Measurements from ENCODE around the gene TANGO2.

Gene TANGO2

DNA sequence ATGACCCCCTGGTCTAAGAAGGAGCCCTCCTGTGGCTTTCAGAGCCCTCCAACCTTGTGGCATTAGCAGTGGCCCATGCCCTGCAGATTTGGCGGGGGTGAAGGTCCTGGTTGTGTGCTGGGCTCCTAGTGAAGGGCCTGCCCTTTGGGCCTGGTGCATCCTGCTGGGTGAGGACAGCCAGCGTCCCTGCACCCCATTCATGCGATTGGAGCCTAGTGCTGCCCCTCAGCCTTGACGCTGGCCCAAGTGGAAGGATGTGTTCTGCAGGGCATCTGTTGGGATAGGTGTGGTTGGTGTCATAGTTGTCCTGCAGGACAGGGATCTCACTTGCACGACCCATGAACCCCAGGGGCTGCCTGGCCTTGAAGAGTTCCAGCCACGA lies 31.0 kb downstream of the TANGO2 start:
- Histone ChIP-seq H3K36me3 (replicated peaks) (peaks cover 43% of the 10 kb centered on the region), H3K27ac (no peak overlapping the region), H3K27me3 (replicated peaks) (no peaks in the 10 kb centered on the region), H3K4me3 (ENCODE audit: low read depth, low read length) (no peak overlapping the region)
- TF ChIP-seq, protein P1, sequence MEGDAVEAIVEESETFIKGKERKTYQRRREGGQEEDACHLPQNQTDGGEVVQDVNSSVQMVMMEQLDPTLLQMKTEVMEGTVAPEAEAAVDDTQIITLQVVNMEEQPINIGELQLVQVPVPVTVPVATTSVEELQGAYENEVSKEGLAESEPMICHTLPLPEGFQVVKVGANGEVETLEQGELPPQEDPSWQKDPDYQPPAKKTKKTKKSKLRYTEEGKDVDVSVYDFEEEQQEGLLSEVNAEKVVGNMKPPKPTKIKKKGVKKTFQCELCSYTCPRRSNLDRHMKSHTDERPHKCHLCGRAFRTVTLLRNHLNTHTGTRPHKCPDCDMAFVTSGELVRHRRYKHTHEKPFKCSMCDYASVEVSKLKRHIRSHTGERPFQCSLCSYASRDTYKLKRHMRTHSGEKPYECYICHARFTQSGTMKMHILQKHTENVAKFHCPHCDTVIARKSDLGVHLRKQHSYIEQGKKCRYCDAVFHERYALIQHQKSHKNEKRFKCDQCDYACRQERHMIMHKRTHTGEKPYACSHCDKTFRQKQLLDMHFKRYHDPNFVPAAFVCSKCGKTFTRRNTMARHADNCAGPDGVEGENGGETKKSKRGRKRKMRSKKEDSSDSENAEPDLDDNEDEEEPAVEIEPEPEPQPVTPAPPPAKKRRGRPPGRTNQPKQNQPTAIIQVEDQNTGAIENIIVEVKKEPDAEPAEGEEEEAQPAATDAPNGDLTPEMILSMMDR (IDR thresholded peaks at IDR 0.05; ENCODE audit: low read depth, low read length, missing control alignments), result no peak
- DNase-seq, result no peak
- in situ Hi-C loops (cut with HindIII; ENCODE audit: low pct_ligation_motif_present, low sequenced_read_pairs), result no loop called here

DNA sequence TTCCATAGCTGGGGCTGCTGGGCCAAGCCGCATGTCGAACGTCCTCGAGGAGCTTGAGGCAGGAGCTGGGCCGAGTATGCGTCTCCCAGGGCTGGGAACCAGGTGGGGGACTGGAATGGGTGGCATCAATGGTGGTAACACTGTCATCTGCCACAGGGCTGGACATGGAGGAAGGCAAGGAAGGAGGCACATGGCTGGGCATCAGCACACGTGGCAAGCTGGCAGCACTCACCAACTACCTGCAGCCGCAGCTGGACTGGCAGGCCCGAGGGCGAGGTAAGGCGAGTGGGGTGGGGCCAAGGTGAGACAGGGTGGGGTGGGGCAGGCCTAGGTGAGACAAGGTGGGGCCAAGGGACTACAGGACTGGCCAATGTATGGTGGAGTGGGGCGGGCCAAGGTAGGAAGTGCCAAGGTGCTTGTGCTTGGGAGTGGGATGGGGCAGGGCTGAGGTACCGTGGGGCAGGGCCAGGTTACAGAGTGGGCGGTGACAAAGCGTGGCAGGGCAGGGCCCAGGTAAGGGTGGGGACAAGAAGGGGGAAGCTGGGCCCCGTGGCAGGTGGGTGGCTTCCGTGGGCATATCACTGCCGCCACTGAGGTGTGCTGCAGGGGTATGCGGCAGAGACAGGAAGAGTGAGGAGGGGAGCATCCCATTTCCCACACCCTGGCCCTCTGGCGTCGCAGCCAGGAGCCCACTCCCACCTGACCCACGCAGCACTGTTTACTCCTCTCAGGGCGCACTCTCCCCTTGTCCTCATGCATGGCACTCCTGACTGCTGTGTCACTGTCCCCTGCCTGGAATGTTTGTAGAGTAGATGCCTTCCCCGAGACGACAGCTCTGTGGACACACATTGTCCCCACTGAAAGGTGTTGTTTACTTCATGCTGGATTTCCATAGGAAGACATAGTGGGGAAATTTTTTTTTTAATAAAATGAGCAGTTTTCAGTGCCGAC lies 31.7 kb downstream of the TANGO2 start:
- in situ Hi-C loops (cut with HindIII; ENCODE audit: low pct_ligation_motif_present, low sequenced_read_pairs), result no loop called here
- H3K27me3 ChIP-seq (replicated peaks), result no peaks in the 10 kb centered on the region
- no peak for DNase-seq
- peaks cover 39% of the 10 kb centered on the region for H3K36me3 ChIP-seq (replicated peaks)
- TF ChIP-seq, protein P1 (IDR thresholded peaks at IDR 0.05; ENCODE audit: low read depth, low read length, missing control alignments), result no peak
- no peak overlapping the region for H3K4me3 ChIP-seq (ENCODE audit: low read depth, low read length)
- no peak overlapping the region for H3K27ac ChIP-seq

DNA sequence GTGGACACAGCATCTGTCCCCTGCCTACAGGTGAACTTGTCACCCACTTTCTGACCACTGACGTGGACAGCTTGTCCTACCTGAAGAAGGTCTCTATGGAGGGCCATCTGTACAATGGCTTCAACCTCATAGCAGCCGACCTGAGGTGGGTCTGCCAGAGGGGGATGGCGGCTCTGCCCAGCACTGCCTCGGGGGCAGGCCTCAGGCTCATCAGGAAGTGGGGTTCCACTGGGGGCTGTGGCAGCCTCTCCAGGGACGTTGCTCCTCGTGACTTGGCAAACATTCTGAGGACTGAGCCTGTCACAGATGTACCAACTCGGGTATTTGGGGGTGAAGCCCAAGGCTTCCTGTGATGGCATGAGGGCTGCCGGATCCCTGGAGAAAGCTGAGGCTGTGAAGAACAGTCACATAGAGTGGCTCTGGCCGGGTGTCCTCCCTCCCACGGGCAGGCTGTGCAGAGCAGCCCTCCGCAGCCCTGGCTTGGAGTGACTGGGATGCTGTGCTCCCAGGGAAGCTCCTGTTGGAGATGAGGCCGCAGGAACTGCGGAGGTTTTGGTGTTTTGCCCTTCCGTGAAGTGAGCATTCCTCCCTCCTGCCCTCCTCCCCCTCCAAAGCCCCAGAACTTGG lies 32.6 kb downstream of the TANGO2 start:
- no peak overlapping the region for H3K27ac ChIP-seq
- in situ Hi-C loops (cut with HindIII; ENCODE audit: low pct_ligation_motif_present, low sequenced_read_pairs), result no loop called here
- H3K27me3 ChIP-seq (replicated peaks), result no peaks in the 10 kb centered on the region
- peaks cover 32% of the 10 kb centered on the region for H3K36me3 ChIP-seq (replicated peaks)
- DNase-seq, result no peak
- TF ChIP-seq, protein P1 (IDR thresholded peaks at IDR 0.05; ENCODE audit: low read depth, low read length, missing control alignments), result no peak
- H3K4me3 ChIP-seq (ENCODE audit: low read depth, low read length), result no peak overlapping the region

GRCh38 chr22:20054034-20054427 lies 33.1 kb downstream of the TANGO2 start:
- DNase-seq, result no peak
- no peak overlapping the region for H3K27ac ChIP-seq
- TF ChIP-seq, protein P1 (IDR thresholded peaks at IDR 0.05; ENCODE audit: low read depth, low read length, missing control alignments), result no peak
- H3K27me3 ChIP-seq (replicated peaks), result no peaks in the 10 kb centered on the region
- in situ Hi-C loops (cut with HindIII; ENCODE audit: low pct_ligation_motif_present, low sequenced_read_pairs), result no loop called here
- H3K36me3 ChIP-seq (replicated peaks), result peaks cover 27% of the 10 kb centered on the region
- no peak overlapping the region for H3K4me3 ChIP-seq (ENCODE audit: low read depth, low read length)

DNA sequence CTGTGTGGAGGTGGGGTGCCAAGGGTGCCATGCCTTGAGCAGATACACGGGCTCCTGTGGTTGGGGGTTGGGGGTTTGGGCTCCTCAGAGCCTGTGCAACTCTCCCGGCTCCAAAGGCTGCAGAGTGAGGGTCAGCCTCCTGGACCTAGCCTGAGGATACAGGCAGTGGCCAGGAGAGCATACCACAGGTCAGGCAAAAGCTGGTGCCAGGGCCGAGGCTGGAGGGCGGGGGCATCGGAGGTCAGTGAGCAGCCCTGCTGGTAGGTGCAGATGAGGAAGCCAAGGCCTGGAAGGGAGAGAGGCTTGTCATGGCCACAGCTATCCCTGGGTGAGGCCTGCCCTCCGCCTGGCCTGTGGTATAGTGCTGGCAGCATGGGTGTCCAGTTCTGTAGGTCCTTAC lies 33.6 kb downstream of the TANGO2 start:
- Histone ChIP-seq H3K36me3 (replicated peaks) (peaks cover 24% of the 10 kb centered on the region), H3K27me3 (replicated peaks) (no peaks in the 10 kb centered on the region), H3K4me3 (ENCODE audit: low read depth, low read length) (no peak overlapping the region), H3K27ac (no peak overlapping the region)
- DNase-seq, result no peak
- in situ Hi-C loops (cut with HindIII; ENCODE audit: low pct_ligation_motif_present, low sequenced_read_pairs), result no loop called here
- TF ChIP-seq, protein P1 (IDR thresholded peaks at IDR 0.05; ENCODE audit: low read depth, low read length, missing control alignments), result no peak

Measured in brain microvascular endothelial cell (primary cell).